DOHH2 (cell line): ENCODE data around the gene ATP7A.

Source experiments
- H3F3A ChIP-seq: fragments of 200-600 bp; sonication (generic), shearing (Covaris generic); 2 replicates; pipeline ENCODE4 v1.6.0; 2016; ENCODE audit warnings: antibody characterized with exemption, mild to moderate bottlenecking; ENCODE audit not compliant: control insufficient read depth, insufficient read depth
- H3K27ac ChIP-seq: fragments of 200-600 bp; sonication (generic); 2 replicates; pipeline ENCODE4 v1.5.1; 2014; ENCODE audit warnings: low read depth, mild to moderate bottlenecking, low read length, moderate library complexity
- H3K27me3 ChIP-seq: fragments of 200-600 bp; sonication (generic); 2 replicates; pipeline ENCODE4 v1.6.1; 2014; ENCODE audit warnings: mild to moderate bottlenecking, low read length, mixed read lengths; ENCODE audit not compliant: control insufficient read depth
- H3K36me3 ChIP-seq: fragments of 200-600 bp; sonication (generic); 2 replicates; pipeline ENCODE4 v1.6.1; 2014; ENCODE audit warnings: mild to moderate bottlenecking, low read length, moderate library complexity, mixed read lengths; ENCODE audit not compliant: control insufficient read depth
- H3K4me1 ChIP-seq: fragments of 200-600 bp; sonication (generic); 2 replicates; pipeline ENCODE4 v1.6.1; 2014; ENCODE audit warnings: mild to moderate bottlenecking, low read length, mixed read lengths; ENCODE audit not compliant: control insufficient read depth
- H3K4me2 ChIP-seq: fragments of 200-600 bp; sonication (generic); 2 replicates; pipeline ENCODE4 v1.6.0; 2014; ENCODE audit warnings: mild to moderate bottlenecking, low read length, moderate library complexity
- H3K4me3 ChIP-seq: fragments of 200-600 bp; sonication (generic); 2 replicates; pipeline ENCODE4 v1.5.1; 2014; ENCODE audit warnings: mild to moderate bottlenecking, low read length, mixed read lengths
- H3K79me2 ChIP-seq: fragments of 200-600 bp; sonication (generic); 2 replicates; pipeline ENCODE4 v1.6.1; 2014; ENCODE audit warnings: mild to moderate bottlenecking, low read length, mixed read lengths; ENCODE audit not compliant: control insufficient read depth
- H3K9me2 ChIP-seq: fragments of 200-600 bp; sonication (generic); replicated peaks from 2 replicates; pipeline ENCODE4 v1.6.1; 2014; ENCODE audit warnings: mild to moderate bottlenecking, low read length, mixed read lengths; ENCODE audit not compliant: control insufficient read depth
- H3K9me3 ChIP-seq: fragments of 200-600 bp; sonication (generic); 2 replicates; pipeline ENCODE4 v1.6.1; 2014; ENCODE audit warnings: antibody characterized with exemption, low read length, mixed read lengths; ENCODE audit not compliant: control insufficient read depth, insufficient read depth
- H4K20me1 ChIP-seq: fragments of 200-600 bp; sonication (generic); 2 replicates; pipeline ENCODE4 v1.6.0; 2014; ENCODE audit warnings: low read depth, mild to moderate bottlenecking, antibody characterized with exemption, low read length, moderate library complexity; ENCODE audit not compliant: control insufficient read depth, insufficient read depth
- CTCF ChIP-seq: fragments of 200-600 bp; sonication (generic); IDR thresholded peaks from one replicate; pipeline ENCODE4 v1.5.1; 2014; ENCODE audit warnings: antibody characterized with exemption, mild to moderate bottlenecking, low read depth, low read length; ENCODE audit not compliant: poor library complexity, severe bottlenecking
- EZH2phosphoT487 ChIP-seq: fragments of 200-600 bp; sonication (generic); IDR thresholded peaks from 2 replicates; pipeline ENCODE4 v1.6.1; 2017; ENCODE audit warnings: borderline replicate concordance, mild to moderate bottlenecking, antibody characterized with exemption, low read length, moderate library complexity, mixed read lengths

ATP7A gene

GRCh38 chrX:78019586-78020483 lies 109.3 kb downstream of the ATP7A start:
- H3K36me3 ChIP-seq = no peaks in the 10 kb centered on the region
- H3K9me2 ChIP-seq = no peaks in the 10 kb centered on the region
- no peaks in the 10 kb centered on the region for H4K20me1 ChIP-seq
- TF ChIP-seq EZH2phosphoT487 = no peak
- H3F3A ChIP-seq = no peaks in the 10 kb centered on the region
- no peaks in the 10 kb centered on the region for H3K79me2 ChIP-seq
- H3K27me3 ChIP-seq = no peaks in the 10 kb centered on the region
- no peaks in the 10 kb centered on the region for H3K4me1 ChIP-seq
- no peak overlapping the region for H3K27ac ChIP-seq
- H3K4me3 ChIP-seq = no peak overlapping the region
- no peaks in the 10 kb centered on the region for H3K9me3 ChIP-seq
- H3K4me2 ChIP-seq = no peak overlapping the region

DNA sequence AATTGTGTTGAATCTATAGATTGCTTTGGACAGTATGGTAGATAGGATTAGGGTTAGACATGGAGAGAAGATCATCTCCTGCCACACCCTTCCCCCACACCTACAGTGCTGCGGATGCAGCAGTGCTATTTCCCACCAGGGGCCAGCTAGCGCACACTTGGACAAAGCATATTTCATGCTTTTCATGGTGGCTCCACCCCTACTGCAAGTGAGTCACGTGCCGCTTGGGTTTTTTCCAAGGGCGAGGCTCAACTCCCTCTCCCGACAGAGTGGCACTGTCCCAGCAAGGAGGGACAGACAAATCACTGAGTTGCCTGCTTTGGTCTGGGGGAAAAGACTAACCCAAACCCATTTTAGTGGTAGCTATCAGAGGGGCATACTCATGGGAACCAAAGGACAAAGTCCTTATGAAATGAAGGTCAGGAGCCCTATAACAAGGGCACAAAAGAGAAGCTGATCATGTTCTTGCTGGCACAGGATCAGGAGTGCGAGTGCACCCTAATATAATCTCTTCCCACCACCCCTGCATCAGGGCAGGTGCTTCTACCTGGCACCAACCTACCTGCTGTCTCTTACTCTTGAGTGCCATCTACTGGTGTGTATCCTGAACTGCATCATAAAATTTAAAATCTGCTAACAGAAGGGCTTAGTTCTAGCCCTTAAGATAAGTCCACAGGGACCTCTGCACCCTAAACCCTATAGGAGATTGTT lies 114.0 kb downstream of the ATP7A start:
- Histone ChIP-seq H3K9me2 (no peaks in the 10 kb centered on the region), H3K36me3 (no peaks in the 10 kb centered on the region), H3K79me2 (no peaks in the 10 kb centered on the region), H3K27ac (no peak overlapping the region), H4K20me1 (no peaks in the 10 kb centered on the region), H3K4me3 (no peak overlapping the region), H3K4me2 (no peak overlapping the region), H3K9me3 (no peaks in the 10 kb centered on the region), H3K4me1 (no peaks in the 10 kb centered on the region), H3F3A (no peaks in the 10 kb centered on the region), H3K27me3 (no peaks in the 10 kb centered on the region)
- TF ChIP-seq CTCF = peak; percentile 67
- TF ChIP-seq EZH2phosphoT487 = no peak

DNA sequence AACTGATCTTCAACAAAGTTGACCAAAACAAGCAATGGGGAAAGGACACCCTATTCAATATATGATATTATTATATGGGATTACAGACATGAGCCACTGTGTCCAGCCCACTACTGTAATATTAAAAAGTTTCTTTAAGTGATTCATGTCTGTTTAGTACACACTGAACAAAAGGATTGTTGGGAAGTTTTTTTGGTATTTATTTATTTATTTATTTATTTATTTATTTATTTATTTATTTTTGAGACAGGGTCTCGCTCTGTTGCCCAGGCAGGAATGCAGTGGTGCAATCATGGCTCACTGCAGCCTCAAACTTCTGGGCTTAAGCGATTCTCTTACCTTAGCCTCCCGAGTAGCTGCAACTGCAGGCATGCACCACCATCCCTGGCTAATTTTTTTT lies 117.3 kb downstream of the ATP7A start:
- Histone ChIP-seq H3K4me1 (no peaks in the 10 kb centered on the region), H3F3A (no peaks in the 10 kb centered on the region), H3K9me3 (no peaks in the 10 kb centered on the region), H3K36me3 (no peaks in the 10 kb centered on the region), H4K20me1 (no peaks in the 10 kb centered on the region), H3K27me3 (no peaks in the 10 kb centered on the region), H3K27ac (no peak overlapping the region), H3K79me2 (no peaks in the 10 kb centered on the region), H3K9me2 (no peaks in the 10 kb centered on the region), H3K4me3 (no peak overlapping the region), H3K4me2 (no peak overlapping the region)
- TF ChIP-seq EZH2phosphoT487 (no peak), CTCF (no peak)

DNA sequence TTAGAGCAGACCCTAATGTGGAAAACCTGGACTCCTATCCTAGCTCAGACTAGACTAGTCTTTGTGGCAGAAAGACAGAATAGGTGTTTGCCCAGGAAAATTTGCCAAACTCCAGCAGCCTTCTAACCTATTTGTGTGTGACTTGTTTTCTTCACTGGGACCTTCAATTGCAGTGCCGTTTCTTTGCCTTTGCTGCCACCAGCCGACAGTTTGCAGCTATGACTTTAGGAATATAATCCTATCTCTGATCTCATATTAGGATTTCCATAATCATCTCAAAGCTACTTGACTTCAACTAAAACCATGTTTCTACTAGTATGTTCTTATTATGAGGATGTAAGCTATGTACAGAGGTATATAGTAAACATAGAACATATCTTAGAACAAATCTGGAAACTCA lies 119.2 kb downstream of the ATP7A start:
- H3K9me3 ChIP-seq = no peaks in the 10 kb centered on the region
- no peaks in the 10 kb centered on the region for H3K79me2 ChIP-seq
- no peaks in the 10 kb centered on the region for H3K9me2 ChIP-seq
- no peaks in the 10 kb centered on the region for H3K27me3 ChIP-seq
- TF ChIP-seq CTCF (peak; percentile 57), EZH2phosphoT487 (no peak)
- H3K27ac ChIP-seq = no peak overlapping the region
- H4K20me1 ChIP-seq = no peaks in the 10 kb centered on the region
- H3K4me1 ChIP-seq = no peaks in the 10 kb centered on the region
- no peaks in the 10 kb centered on the region for H3K36me3 ChIP-seq
- no peak overlapping the region for H3K4me3 ChIP-seq
- H3K4me2 ChIP-seq = no peak overlapping the region
- no peaks in the 10 kb centered on the region for H3F3A ChIP-seq
